Stomach smooth muscle (tissue), 2 donors: ENCODE measurements around the gene WNT5A.

Experiments used
- H3K27ac ChIP-seq: one replicate; pipeline ENCODE4 v1.7.0; 2013; ENCODE audit warnings: mild to moderate bottlenecking, low read length, inconsistent platforms
- H3K27me3 ChIP-seq, 2 donors: one replicate each; pipeline ENCODE4 v1.7.0; 2013; ENCODE audit warnings: low read length in 2 of 2; ENCODE audit not compliant: insufficient read depth in 2 of 2, control insufficient read depth in 1 of 2
- H3K36me3 ChIP-seq, 2 donors: one replicate each; pipeline ENCODE4 v1.7.0; 2013; ENCODE audit warnings: low read length in 2 of 2; ENCODE audit not compliant: control insufficient read depth in 2 of 2, insufficient read depth in 2 of 2
- H3K4me1 ChIP-seq: one replicate; pipeline ENCODE4 v1.7.0; 2013; ENCODE audit warnings: low read length; ENCODE audit not compliant: control insufficient read depth, insufficient read depth
- H3K4me3 ChIP-seq, 2 donors: one replicate each; pipeline ENCODE4 v1.7.0; 2013; ENCODE audit warnings: low read length in 2 of 2
- H3K9ac ChIP-seq, 2 donors: one replicate each; pipeline ENCODE4 v1.7.0; 2013; ENCODE audit warnings: low read length in 2 of 2, mild to moderate bottlenecking in 1 of 2
- H3K9me3 ChIP-seq, 2 donors: one replicate each; pipeline ENCODE4 v1.7.0; 2013; ENCODE audit warnings: low read length in 2 of 2; ENCODE audit not compliant: control insufficient read depth in 2 of 2
- donor health status: healthy.
- donor health status: Pancreatic carcinoma.

WNT5A gene

DNA sequence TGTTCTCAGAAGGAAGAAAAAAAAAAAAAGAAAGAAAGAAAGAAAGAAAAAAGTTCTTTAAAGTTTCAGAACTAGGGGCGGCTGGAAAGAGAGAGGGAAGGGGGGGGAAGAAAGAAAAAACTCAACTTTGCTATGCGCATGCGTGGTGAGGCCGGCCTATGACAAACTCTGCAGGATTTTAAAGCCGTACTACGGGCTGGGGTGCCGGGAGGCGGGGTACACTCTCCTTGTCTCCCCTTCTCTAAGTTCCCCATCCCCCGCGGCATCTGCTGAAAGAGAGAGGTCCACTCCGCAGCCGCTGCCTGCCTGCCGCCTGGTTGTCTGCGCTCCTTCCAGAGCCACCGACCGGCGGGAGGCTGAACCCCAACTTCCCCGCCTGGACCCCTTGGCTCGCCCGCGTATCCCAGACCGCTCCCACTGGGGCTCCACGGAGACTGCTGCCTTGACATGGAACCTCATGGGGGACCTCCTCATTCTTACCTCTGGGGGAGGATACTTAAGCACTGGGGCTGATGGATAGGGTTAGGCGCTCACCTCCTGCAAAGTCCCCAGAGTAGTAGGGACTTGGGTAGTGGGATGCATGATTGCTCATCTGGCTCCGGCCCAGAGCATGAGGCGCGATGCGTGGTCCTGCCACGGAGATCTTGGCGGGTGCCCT lies 1.4 kb upstream of the WNT5A start:
- peaks cover 26% of the 10 kb centered on the region for H3K4me1 ChIP-seq
- peak overlapping the region; percentile 80 to 86 for H3K4me3 ChIP-seq
- no peak overlapping the region for H3K27ac ChIP-seq
- peaks cover 0 to 2% of the 10 kb centered on the region in 2 donors for H3K27me3 ChIP-seq
- H3K9ac ChIP-seq, result peak overlapping the region; percentile 5 to 49
- H3K9me3 ChIP-seq, result no peaks in the 10 kb centered on the region
- H3K36me3 ChIP-seq, result no peaks in the 10 kb centered on the region

DNA sequence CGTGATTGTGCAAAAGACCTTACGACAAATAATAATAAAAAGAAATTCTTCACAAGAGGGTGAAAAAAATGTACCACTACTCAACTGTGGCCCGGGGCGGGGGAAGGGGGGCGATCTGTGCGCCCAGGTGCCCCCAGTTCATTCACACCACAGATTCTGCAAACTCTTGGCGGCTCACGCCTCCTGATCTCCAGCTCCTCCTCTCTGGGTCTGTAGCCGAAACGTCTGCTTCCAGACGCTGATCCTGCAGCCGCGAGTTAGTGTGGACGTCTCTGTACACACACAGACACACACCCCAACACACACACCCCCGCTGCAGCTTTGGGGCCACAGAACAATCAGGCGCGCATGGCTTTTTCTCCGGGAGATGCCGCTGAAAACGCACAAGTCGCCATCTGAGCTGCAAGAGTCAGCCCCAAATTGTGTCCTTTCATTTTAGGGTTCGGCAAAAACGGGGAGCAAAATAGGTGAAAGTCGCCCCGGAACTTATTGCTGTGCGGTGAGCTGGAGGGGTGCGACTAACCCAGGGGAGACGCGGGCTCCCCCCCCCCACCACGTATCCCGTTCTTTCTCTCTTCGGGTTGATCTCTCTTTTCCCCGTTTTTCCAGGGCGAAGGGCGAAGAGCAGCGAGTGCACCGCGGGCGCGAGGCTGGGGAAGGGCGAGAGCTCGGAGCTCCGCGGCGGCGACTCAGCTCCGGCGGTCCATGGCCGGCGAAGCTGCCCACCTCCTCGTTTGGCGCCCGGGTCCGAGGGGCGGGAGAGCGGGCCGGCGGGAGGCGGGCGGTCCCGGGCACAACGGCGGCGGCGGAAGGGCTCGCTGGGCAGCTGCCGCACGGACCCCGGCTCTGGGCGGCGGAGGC lies 505 bp upstream of the WNT5A start:
- H3K27ac ChIP-seq, result peak overlapping the region; percentile 6
- H3K27me3 ChIP-seq, result no peaks in the 10 kb centered on the region
- H3K4me1 ChIP-seq, result peaks cover 26% of the 10 kb centered on the region
- peak overlapping the region; percentile 86 to 96 for H3K4me3 ChIP-seq
- H3K9me3 ChIP-seq, result no peaks in the 10 kb centered on the region
- no peaks in the 10 kb centered on the region for H3K36me3 ChIP-seq
- H3K9ac ChIP-seq, result peak overlapping the region in 1 of 2 donors; percentile 77

DNA sequence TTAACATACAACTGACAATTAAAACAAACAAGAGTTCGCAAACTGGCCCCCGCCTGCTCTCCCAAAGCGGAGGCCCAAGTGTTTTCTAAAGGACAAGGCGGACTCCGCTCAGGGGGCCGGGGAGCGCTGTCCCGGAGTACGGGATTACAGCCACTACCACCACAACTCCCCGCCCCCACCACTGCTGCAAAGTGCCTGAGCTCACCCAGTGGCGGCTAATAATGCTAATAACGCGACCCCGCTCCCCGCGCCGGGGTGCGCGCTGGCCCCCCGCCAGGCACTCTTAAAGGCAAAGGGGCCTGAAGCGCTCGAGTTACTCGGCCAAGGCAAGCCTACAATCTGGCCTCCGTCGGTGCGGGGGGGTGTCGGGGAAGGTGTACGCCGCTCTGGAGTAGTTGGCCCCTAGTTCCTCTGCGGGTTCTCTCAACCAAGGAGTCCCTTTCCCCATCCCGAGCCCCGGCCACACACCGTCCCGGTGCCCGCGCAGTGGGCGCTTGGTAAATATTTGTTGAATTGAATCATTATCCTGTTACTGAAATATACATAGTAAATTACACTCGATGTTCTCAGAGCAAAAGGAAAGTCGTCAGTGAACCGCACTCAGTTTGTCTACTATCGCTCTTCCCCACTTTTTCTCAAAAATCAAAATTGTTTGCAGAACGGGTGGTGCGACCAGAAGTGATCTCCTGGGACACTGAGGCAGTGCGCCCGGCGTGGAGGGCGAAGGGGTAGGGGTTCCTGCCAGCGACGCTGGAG lies 827 bp downstream of the WNT5A start:
- H3K9ac ChIP-seq, result peak overlapping the region; percentile 55 to 77
- H3K9me3 ChIP-seq, result no peaks in the 10 kb centered on the region
- peaks cover 0 to 2% of the 10 kb centered on the region in 2 donors for H3K27me3 ChIP-seq
- H3K4me3 ChIP-seq, result peak overlapping the region; percentile 86 to 96
- H3K27ac ChIP-seq, result peak overlapping the region; percentile 6
- peaks cover 26% of the 10 kb centered on the region for H3K4me1 ChIP-seq
- no peaks in the 10 kb centered on the region for H3K36me3 ChIP-seq

- no peaks in the 10 kb centered on the region for H3K9me3 ChIP-seq
- H3K27me3 ChIP-seq, result peaks cover 0 to 2% of the 10 kb centered on the region in 2 donors
- peak overlapping the region; percentile 86 to 96 for H3K4me3 ChIP-seq
- peak overlapping the region; percentile 11 for H3K27ac ChIP-seq
- H3K36me3 ChIP-seq, result no peaks in the 10 kb centered on the region
- peaks cover 29% of the 10 kb centered on the region for H3K4me1 ChIP-seq
- H3K9ac ChIP-seq, result peak overlapping the region; percentile 42 to 77
These were observed 2.0 kb downstream of the WNT5A start for GRCh38 chr3:55484801-55485791.

DNA sequence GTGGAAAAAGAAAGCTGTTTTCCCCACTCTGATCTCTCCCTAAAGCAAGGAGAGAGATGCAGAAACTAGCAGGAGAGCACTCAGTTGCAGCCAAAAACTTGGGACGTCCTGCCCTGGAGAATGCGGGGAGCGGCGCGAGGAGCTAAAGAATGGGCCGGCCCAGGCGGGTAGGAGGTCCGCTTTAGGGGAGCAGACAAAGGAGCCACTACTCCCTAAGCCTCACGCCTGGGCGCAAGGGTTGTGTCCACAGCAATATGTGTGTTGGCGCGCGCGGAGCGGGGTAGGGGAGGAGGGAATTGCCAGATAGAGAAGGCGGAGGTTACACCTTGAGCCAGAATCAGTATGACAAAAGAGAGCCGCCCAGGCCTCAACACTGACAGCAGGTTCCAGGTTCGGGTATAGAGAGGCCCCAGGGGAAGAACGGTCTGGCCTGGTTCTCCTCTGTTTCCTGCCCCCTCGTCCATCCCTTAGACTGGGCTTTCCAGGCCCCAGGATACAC lies 2.9 kb downstream of the WNT5A start:
- H3K9ac ChIP-seq, result no peak overlapping the region
- H3K4me1 ChIP-seq, result peaks cover 27% of the 10 kb centered on the region
- peaks cover 0 to 2% of the 10 kb centered on the region in 2 donors for H3K27me3 ChIP-seq
- no peaks in the 10 kb centered on the region for H3K36me3 ChIP-seq
- no peaks in the 10 kb centered on the region for H3K9me3 ChIP-seq
- no peak overlapping the region for H3K27ac ChIP-seq
- peak overlapping the region in 1 of 2 donors; percentile 86 for H3K4me3 ChIP-seq

GRCh38 chr3:55483196-55484095 lies 3.7 kb downstream of the WNT5A start:
- H3K9me3 ChIP-seq, result no peaks in the 10 kb centered on the region
- peak overlapping the region in 1 of 2 donors; percentile 29 for H3K4me3 ChIP-seq
- H3K4me1 ChIP-seq, result peaks cover 21% of the 10 kb centered on the region
- peaks cover 0 to 2% of the 10 kb centered on the region in 2 donors for H3K27me3 ChIP-seq
- H3K36me3 ChIP-seq, result no peaks in the 10 kb centered on the region
- no peak overlapping the region for H3K9ac ChIP-seq
- H3K27ac ChIP-seq, result no peak overlapping the region

DNA sequence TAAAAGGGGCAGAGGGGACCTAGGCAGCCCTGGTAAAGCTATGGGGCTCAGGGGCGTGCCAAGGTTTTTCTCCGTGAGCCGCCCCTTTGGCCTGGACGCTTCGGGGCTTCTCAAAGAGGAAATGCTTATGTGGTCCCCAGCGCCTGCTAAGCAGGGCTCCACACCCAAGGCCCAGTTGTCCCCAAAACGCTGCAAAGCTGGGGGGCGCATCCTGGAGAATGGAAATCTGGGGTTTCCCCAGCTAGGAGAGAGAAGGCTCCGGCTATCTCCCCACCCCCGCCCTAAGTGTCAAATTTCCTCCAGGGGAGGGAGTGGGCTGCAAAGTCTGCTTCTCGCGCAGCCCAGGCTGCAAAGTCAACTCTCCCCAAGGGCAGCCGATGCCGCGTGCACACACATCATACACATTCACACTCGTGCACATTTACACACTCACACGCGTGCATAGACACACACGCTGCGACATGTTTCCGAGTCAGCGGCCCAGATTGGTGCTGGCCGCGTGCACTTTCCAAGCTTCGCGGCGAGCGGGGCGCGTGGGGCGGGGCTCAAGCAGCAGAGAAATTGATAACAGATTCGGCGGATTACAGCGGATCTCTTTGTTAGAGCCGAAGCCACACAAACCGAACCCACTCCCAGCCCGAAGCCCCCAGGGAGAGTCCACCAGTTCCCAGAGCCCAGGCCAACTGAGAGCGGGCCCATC lies 4.5 kb downstream of the WNT5A start:
- Histone ChIP-seq H3K27me3 (peaks cover 0 to 2% of the 10 kb centered on the region in 2 donors), H3K9ac (no peak overlapping the region), H3K27ac (no peak overlapping the region), H3K9me3 (no peaks in the 10 kb centered on the region), H3K36me3 (no peaks in the 10 kb centered on the region), H3K4me3 (peak overlapping the region in 1 of 2 donors; percentile 58), H3K4me1 (peaks cover 21% of the 10 kb centered on the region)

DNA sequence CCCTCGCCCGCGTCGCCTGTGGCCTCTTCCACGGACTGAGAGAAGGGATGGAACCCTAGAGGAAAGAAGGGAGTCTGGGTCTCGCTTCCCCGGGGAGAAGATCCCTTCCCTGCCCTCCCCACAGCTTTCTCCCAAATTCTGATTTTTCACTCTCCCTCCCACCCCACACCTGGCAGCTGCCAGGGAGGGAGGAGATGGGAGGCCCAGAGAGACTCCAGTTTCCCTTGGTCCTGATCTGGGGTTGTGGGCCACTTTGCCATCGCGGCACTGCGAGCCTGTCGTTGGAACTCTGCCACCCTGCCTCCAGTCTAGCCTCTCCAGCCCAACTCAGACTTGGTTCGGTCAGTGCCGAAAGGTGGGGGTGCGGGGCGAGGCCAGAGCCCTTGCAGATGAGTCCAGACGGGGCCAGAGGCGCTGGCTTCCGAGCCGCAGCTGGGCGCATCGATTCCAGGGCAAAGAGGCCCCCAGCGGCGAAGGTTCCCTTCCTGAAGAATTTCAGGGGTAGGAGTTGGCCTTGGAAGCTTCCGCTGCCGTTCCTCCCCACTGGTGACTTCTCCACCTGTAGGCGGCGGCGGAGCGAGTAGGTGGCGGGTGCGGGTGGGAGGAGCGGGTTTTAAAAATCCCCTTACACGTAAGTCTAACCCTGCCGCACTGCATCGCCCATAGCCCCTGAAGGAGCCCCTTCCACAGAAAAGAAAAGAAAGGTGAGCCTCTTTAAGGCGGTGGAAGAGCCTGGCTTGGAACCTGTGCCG lies 5.2 kb downstream of the WNT5A start:
- Histone ChIP-seq H3K9ac (peak overlapping the region; percentile 20 to 29), H3K4me3 (peak overlapping the region; percentile 58 to 73), H3K27ac (no peak overlapping the region), H3K9me3 (no peaks in the 10 kb centered on the region), H3K27me3 (peaks cover 0 to 2% of the 10 kb centered on the region in 2 donors), H3K4me1 (peaks cover 17% of the 10 kb centered on the region), H3K36me3 (no peaks in the 10 kb centered on the region)
